ENCODE results near the gene GLIPR2.
A peak's percentile ranks its signal among the peaks of the same experiment; 100 is the strongest.
"Not testable (repeated sequence)": the region's sequence is repeated elsewhere in the genome, so short reads cannot be mapped to it uniquely, and the experiment has no call there.

Gene GLIPR2, protein sequence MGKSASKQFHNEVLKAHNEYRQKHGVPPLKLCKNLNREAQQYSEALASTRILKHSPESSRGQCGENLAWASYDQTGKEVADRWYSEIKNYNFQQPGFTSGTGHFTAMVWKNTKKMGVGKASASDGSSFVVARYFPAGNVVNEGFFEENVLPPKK

DNA sequence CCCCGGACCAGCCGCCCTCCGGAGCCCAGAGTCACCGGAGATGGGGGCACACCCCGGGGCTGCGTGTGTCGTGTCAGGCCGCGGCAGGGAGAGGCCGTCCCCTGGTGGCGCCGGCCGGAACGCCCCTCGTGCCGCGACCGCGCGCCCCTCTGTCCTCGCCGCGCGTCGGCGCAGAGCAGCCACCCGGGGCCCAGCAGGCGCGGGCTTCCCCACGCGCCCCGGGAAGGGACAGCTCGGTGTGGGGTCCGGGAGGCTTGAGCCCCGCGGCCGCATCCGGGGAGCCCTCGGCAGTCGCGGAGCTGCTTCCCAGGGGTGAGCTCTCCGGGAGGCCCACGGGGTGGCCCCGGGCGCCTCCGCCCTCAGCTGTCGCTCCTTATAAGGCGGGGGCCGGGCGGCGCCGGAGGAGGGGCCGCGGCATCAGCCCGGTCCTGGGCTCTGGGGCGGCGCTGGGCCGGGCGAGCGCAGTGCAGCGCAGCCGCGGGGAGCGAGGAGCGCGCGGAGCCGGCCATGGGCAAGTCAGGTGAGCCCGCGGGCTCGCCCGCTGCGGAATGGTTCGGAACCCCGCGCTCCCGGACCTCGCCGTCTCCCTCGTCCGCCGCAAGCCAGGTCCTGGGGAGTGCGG is at the start of gene GLIPR2:
TSS of gene GLIPR2 (plus strand) at position 462 of the 622 bp plus-strand sequence. CDS start at position 508, 46 bp downstream.
- DNase-seq (ENCODE audit: low read depth, low spot score), result no peak
- no peak within 1 kb of the TSS for H3K27ac ChIP-seq

DNA sequence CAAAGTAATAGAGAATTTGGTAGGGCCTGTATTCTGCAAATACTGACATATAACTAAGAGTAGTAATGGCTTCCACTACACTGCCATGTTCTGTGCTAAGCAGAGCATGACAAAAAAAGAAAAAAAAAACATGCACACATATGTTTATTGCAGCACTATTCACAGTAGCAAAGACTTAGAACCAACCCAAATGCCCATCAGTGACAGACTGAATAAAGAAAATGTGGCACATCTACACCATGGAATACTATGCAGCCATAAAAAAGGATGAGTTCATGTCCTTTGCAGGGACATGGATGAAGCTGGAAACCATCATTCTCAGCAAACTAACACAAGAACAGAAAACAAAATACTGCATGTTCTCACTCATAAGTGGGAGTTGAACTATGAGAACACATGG is 49.5 kb upstream of the GLIPR2 start:
- not testable (repeated sequence) for H3K27ac ChIP-seq; DNase-seq (ENCODE audit: low read depth, low spot score)

DNA sequence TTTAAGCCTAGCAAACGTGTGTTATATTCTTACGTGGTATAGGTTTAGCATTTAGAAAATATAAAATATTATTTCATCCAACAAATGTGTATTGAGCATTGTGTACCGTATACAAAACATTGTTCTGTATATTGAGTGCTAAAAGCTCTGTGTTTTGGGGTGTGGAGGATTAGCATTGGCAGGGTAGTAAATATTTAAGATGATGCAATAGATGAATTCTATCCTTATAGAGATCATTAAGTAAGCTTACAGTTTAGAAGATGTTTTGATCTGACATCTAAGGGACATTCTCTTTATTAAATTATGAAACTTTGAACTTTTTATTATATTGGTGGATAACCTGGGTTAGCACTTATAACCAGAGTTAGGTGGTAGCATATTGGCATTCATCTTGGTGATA is 48.5 kb upstream of the GLIPR2 start:
- H3K27ac ChIP-seq, result no peak overlapping the region
- DNase-seq (ENCODE audit: low read depth, low spot score), result no peak

DNA sequence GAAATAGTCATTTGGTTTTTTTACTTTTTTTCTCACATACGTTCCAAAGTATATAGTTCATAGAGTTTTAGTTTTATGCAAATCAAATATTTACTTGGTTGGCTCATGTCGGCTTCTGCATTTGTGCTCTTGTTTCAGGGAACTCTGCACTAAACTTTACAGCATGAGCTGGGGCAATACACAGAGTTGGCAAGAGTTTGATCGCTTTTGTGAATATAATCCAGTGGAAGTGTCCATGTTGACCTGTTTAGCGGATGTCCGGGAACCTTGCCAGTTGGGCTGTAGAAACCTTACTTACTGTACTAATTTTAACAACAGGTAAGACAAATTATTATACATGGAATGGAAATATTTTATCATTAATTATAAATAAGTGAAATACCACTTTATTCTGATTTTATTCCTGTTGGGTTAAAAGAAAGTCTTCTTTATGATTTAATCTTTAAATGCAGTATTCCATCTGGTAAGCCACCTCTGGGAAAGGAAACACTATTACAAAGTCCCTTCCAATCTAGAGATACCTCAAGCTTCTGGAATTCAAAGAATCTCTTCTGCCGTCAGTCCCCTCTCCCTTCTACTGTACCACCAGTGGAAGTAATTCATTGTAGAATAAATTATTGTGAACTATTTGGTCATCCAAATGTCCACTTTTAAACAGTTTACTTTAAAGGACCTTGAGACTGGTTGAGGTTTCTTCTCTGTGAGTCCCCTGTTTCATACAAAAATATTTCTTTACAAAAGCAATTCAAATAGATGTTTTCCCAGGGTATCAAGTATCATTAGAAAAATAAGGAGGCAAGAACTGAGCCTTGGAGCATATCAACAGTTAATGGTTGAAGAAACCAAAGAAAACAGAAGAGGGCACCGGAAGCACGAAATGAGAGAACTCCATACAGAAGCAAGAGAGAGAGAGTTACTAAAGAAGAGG is 45.2 kb upstream of the GLIPR2 start:
- DNase-seq (ENCODE audit: low read depth, low spot score), result no peak

DNA sequence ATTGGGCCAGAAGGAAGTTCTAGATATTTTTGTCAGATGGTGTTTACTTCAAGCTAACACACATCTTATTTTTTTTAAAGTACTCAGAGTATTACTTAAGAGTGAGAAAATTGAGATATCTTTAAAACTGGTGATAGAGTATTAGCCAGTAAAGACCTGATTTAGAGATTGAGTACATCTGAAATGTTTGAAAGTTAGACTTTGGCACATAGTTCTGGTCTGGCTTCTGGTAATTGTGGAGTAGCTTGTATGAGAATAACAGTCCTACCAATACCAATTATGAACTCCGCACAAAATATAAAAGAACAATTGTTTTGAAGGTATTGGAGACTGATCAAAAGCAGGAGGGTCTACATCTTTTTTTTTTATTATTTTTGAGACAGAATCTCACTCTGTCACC is 44.5 kb upstream of the GLIPR2 start:
- no peak for DNase-seq (ENCODE audit: low read depth, low spot score)
- H3K27ac ChIP-seq, result no peak overlapping the region

More for the DNA sequence above, 45.2 kb upstream of the GLIPR2 start:
- H3K27ac ChIP-seq, result no peak overlapping the region

DNA sequence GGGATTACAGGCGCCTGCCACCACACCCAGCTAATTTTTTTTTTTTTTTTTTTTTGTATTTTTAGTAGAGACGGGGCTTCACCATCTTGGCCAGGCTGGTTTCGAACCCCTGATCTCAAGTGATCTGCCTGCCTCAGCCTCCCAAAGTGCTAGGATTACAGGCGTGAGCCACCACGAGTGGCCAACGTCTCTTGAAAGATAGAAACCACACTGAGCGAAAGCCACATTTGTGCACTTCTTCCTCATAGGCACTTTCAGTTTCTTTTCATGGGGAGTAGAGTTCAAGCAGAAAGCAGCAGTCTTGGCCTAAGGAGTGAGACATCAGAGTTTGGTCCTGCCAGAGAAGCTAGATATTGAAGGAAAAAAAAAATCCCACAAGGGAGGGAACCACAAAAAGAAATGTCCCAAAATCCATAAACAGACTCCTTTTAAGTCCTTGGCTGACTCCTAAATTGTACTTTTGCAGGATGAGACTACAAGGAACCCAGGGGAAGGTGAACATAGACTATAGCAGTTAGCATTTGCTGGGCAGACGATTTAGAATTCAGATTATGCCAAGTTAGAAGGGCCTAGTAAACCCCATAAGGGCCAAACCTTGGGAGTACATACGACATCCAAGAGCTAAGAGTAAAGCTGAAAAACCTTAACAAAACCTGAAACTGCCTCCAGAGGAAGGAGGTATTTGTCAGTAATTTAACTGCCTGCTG is 43.9 kb upstream of the GLIPR2 start:
- H3K27ac ChIP-seq, result no peak overlapping the region

DNA sequence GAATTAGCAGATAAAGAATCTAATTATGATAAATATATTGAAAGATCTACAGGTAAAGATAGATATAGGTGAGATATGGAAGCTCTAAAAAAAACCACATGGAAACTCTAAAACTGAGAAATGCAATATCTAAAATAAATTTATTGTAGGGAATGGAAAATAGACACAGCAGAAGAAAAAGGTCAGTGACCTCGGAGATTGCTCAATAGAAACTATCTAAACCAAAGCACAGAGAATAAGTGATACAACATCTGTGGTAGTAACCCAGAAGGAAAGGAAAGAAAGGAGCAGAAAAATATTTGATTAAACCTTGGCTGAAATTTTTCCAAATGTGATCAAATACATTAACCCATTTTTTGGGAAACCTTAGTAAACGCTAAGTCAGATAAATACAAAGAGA is 43.1 kb upstream of the GLIPR2 start:
- H3K27ac ChIP-seq, result no peak overlapping the region

More for the DNA sequence above, 43.9 kb upstream of the GLIPR2 start:
- DNase-seq (ENCODE audit: low read depth, low spot score), result no peak

DNA sequence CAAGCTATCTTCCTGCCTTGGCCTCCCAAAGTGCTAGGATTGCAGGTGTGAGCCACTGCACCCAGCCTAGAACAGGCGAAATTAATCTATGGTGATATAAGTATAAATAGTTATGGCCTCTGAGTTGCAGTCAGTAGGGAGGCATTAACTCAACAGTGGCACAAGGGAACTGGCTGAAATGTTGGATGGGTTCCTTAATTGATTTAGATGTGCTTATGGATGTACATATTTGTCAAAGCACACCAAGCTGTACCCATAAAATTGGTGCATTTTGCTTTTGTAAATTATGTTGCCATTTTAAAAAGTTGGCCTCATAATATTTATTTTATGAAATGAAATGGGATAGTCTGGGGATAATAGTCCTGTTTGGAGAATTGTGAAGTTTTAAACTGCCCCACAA is 36.8 kb upstream of the GLIPR2 start:
- no peak for DNase-seq (ENCODE audit: low read depth, low spot score)
- no peak overlapping the region for H3K27ac ChIP-seq

More for the DNA sequence above, 43.1 kb upstream of the GLIPR2 start:
- no peak for DNase-seq (ENCODE audit: low read depth, low spot score)

DNA sequence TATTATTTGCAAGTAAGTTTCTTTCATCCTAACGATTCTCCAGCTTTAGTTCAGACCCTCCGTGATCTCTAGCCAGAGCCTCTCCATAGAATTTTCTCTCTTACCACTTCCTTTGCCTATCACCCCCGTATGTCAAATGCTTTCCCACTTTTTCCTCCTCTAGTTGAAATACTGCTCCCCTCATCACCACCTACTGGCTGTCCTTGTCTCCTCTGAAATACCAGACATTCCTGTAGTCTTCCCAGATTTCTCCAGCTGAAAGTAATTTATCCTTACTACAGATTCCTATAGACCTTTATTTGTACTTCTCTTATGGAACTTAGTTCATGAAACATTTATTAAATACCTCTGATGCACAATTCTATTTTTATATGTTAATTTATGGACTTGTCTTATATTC is 36.0 kb upstream of the GLIPR2 start:
- H3K27ac ChIP-seq, result no peak overlapping the region
- DNase-seq (ENCODE audit: low read depth, low spot score), result no peak

DNA sequence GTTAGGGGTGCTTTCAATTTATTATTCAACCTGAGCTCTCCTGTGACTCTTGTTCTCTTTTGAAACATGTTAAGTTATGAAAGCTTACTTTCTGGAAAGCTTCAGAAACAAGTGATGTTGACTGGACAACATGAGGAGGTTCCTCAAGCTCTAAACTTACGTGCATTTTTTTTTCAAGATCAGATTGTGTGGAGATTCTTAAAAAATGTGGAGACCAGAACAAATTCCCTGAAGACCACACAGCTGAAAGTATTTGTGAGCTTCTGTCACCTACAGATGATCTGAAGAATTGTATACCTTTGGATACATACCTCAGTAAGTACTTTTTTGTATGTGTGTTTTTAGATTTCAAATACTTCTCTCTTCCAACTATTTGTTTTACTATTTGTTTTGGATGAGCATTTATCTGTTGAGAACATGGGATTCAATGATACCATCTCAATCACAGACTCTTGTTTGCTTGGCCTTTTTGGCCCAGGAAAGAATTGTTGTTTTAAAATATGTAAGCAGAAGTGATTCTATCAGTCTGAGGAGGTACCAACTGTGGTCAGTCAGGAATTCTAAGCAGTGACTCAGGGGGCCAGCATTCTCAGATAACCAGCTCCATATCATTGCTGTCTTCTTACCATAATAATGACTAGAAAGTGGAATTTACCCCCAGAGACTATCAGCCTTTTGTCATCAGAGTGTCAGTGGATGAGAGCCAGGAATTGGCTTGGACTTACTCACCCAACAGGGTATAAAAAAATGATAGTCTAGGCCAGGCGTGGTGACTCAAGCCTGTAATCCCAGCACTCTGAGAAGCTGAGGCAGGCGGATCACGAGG is 34.4 kb upstream of the GLIPR2 start:
- peak overlapping the region; percentile 29 for H3K27ac ChIP-seq
- DNase-seq (ENCODE audit: low read depth, low spot score), result peak; percentile 59

DNA sequence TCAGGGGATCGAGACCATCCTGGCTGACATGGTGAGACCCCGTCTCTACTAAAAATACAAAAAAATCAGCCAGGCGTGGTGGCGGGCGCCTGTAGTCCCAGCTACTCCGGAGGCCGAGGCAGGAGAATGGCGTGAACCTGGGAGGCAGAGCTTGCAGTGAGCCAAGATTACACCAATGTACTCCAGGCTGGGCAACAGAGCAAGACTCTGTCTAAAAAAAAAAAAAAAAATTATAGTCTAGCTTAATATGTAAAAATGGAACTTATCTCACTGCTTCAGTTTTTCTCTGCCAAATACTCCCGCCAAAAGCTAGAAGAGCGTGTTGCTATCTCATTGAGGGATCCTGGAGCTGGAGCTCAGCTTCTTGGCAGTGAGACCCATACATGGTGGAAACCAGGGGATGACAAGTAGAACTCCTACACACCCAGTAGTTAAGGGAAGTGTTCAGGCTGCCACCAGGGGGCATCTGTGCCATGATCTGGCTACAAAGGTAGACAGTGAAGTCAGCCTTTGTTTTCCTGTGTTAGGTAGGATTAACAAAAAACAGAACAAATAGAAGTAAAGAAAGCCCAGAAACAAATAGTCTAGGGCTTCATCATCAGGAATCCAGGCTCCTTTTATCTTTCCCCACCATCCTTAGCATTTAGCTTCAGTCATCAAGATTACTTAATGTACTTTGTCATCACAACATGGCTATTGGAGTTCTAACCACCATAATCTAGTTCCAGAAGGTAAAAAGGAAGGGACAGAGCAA is 33.6 kb upstream of the GLIPR2 start:
- DNase-seq (ENCODE audit: low read depth, low spot score), result peak; percentile 16
- H3K27ac ChIP-seq, result peak overlapping the region; percentile 29

DNA sequence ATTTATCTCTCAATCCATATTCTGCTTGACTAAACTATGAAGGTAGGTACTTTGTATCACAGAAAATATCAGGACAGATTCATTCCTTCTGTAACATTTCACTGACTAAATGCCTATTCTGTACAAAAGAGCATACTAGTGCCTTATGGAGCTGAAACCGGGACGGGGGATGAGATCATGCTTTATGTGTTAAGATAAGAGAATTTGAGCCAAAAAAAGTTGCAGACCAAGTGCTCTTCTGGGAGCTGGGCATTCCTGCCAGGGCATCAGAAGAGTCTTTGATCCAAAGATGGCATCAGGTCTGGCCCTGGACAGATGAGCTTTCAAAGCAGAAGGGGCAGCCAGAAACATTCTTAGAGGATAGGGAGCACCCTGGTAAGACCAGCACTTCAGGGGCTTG is 27.5 kb upstream of the GLIPR2 start:
- no peak overlapping the region for H3K27ac ChIP-seq
- no peak for DNase-seq (ENCODE audit: low read depth, low spot score)

DNA sequence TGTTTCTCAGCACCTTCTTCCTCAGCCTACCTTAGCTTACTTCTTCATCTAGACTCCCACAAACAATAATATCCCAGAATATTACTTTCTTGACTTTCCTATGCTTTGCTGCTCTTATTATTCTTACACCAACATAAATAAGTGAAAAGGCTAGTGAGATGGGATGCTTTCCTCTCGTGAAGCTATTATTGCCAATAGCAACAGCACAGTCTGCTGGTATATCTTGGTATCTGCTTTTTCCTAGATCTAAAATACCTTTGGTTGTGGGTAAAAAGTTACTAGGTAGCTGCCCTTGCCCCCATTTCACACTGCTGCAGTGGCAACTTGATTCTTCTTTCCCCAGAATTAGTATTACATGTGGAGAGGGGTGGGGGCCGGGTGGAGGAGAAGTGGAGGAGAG is 26.1 kb upstream of the GLIPR2 start:
- DNase-seq (ENCODE audit: low read depth, low spot score), result no peak
- no peak overlapping the region for H3K27ac ChIP-seq

DNA sequence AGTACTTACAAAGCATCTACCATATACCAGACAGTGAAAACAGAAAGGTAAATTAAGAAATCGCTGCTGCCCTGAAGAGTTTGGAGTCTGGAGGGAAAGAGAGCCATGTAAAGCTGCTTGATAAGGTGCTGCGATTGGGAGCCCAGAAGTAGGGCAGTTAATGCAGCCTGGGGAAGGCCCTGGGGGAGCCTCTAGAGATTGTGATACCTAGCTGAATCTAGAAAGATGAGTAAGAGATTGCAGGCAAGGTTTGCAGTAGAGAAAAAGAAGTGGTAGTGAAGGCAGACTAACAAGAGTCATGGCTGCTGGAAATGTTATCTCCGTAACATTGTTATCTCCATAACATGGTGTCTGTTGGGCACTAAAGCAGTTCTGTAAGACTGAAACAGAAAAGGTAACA is 24.0 kb upstream of the GLIPR2 start:
- DNase-seq (ENCODE audit: low read depth, low spot score), result no peak
- H3K27ac ChIP-seq, result no peak overlapping the region

DNA sequence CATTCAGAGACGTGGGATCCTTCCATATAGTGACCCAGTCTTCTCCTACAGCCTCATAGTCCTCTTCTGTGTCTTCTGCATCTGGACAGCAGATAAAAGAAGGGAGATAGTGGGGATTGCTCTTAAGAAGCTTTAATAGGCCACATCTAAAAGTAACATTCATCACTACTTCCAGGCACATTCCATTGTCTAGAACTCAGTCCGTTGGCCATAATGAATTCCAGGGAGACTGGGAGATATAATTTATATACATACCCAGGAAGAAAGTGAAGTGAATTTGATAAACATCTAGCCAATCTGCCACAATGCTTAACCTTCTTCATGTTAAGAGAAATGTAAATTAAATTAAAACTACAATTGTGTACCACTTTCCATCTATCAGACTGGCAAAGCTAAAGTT is 22.5 kb upstream of the GLIPR2 start:
- H3K27ac ChIP-seq, result no peak overlapping the region
- DNase-seq (ENCODE audit: low read depth, low spot score), result no peak

DNA sequence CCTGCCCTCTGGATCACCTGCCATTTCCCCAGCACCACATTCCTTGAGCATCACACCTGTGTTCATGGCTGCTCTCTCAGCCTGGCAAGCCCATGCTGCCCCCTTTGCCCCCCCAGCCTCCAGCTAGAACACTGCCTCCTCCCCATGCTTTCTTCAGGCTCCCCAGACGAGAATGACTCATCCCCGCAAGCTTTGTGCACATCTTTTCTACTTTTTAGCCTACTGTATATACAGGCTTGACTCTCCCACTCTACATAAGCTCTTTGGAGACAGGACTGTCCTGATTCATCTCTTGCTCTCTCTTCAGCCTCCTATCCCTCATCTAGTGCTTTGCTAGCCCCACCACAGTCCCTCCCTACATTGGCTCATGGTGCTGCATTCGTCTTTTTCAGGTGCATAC is 19.9 kb upstream of the GLIPR2 start:
- no peak overlapping the region for H3K27ac ChIP-seq
- no peak for DNase-seq (ENCODE audit: low read depth, low spot score)

DNA sequence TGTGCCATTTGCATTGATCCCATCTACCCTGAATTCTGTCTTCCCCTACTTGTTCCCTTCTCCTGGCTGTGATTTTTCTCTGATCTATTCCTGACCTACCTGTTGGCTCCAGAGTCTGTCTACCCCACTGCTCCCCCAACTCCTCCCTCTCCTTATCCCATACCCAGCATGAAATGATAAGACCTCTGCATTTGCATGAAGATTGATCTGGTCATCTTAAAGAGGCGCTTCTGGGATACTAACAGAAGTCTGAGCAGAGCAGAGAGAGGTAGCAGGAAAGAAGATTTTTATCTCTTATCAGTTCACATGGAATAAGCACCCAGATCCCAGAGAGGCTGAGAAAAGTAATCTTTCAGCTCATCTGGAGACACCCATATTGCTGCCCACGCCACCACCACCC is 18.3 kb upstream of the GLIPR2 start:
- no peak overlapping the region for H3K27ac ChIP-seq

DNA sequence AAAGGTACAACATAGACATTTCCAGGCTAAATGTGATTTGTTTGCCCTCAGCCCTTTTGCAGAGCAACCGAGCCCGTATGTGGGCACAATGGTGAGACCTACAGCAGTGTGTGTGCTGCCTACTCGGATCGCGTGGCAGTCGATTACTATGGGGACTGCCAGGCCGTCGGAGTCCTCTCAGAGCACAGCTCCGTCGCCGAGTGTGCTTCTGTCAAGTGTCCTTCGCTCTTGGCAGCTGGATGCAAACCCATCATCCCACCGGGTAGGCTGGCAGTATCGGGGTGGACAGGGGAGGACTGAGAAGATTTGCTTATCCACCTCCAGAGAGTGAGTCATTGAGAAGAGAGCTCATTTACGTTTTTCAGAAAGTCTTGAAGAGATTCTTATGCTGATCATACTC is 17.8 kb upstream of the GLIPR2 start:
- H3K27ac ChIP-seq, result no peak overlapping the region
- no peak for DNase-seq (ENCODE audit: low read depth, low spot score)

More for the DNA sequence above, 18.3 kb upstream of the GLIPR2 start:
- DNase-seq (ENCODE audit: low read depth, low spot score), result no peak

DNA sequence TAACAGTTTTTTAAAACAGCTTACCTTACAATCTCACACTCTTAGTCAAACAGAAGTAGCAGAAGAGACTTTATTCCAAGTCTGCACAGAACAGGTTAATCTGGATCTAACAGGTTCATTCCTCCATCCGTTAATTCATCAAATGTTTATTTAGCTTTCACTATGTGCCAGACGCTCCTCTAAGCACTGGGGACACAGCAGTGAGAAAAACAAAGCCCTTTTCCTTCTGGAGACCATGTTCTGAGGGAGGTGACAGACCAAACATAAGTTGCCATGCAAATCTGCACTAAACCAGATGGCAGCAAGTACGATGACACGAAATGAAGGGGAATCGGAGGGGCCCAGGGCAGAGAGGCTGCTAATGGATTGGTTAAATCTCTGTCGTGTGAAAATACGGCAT is 17.1 kb upstream of the GLIPR2 start:
- no peak overlapping the region for H3K27ac ChIP-seq
- DNase-seq (ENCODE audit: low read depth, low spot score), result no peak

Data from epithelial cell of prostate (primary cell).